ENCODE data around the gene C17orf50. TPM values are rescaled to one million over a fixed set of nuclear protein-coding genes. Genes with fewer than 3 reads are reported as not detected.
A peak's percentile ranks its signal among the peaks of the same experiment; 100 is the strongest.

Gene C17orf50
- total RNA-seq, 1 donor from 2014 or later: not detected

GRCh38 chr17:35774499-35774898, 13.8 kb downstream of the C17orf50 start:
- Mint-ChIP-seq H3K36me3 (ENCODE audit: unreplicated experiment) (no peaks in the 10 kb centered on the region), H3K27ac (ENCODE audit: unreplicated experiment) (peak overlapping the region; percentile 88), H3K4me3 (ENCODE audit: unreplicated experiment) (no peak overlapping the region), H3K9me3 (ENCODE audit: unreplicated experiment) (no peaks in the 10 kb centered on the region), H3K27me3 (ENCODE audit: unreplicated experiment) (peaks cover 5% of the 10 kb centered on the region), H3K4me1 (ENCODE audit: unreplicated experiment) (peaks cover 40% of the 10 kb centered on the region)
- TF ChIP-seq CTCF (IDR thresholded peaks at IDR 0.05): no peak
- no peak for DNase-seq (ENCODE audit: extremely low spot score, unreplicated experiment)

GRCh38 chr17:35775039-35775438, 14.4 kb downstream of the C17orf50 start:
- Mint-ChIP-seq H3K27me3 (ENCODE audit: unreplicated experiment) (peaks cover 5% of the 10 kb centered on the region), H3K36me3 (ENCODE audit: unreplicated experiment) (no peaks in the 10 kb centered on the region), H3K27ac (ENCODE audit: unreplicated experiment) (no peak overlapping the region), H3K9me3 (ENCODE audit: unreplicated experiment) (no peaks in the 10 kb centered on the region), H3K4me3 (ENCODE audit: unreplicated experiment) (no peak overlapping the region), H3K4me1 (ENCODE audit: unreplicated experiment) (peaks cover 40% of the 10 kb centered on the region)
- DNase-seq (ENCODE audit: extremely low spot score, unreplicated experiment): no peak
- no peak for TF ChIP-seq CTCF (IDR thresholded peaks at IDR 0.05)

DNA sequence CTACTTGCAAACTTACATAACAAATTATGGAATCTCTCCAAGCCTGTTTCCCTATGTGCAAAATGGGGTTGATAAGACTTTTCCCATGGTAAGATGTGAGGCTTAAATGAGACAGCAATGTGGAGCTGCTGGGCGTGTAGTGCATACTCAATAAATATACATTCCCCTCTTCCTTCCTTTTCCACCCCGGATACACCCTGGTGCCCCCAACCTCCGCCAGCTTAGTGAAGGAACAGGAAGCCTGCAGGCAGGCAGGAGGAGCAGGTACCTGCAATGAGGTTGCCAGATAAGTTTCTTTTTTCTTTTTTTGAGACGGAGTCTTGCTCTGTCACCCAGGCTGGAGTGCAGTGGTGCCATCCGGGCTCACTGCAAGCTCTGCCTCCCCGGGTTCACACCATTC, 14.9 kb downstream of the C17orf50 start:
- no peak overlapping the region for H3K27ac Mint-ChIP-seq (ENCODE audit: unreplicated experiment)
- DNase-seq (ENCODE audit: extremely low spot score, unreplicated experiment): no peak
- peaks cover 5% of the 10 kb centered on the region for H3K27me3 Mint-ChIP-seq (ENCODE audit: unreplicated experiment)
- no peak overlapping the region for H3K4me3 Mint-ChIP-seq (ENCODE audit: unreplicated experiment)
- H3K4me1 Mint-ChIP-seq (ENCODE audit: unreplicated experiment): peaks cover 40% of the 10 kb centered on the region
- no peak for TF ChIP-seq CTCF (IDR thresholded peaks at IDR 0.05)
- H3K36me3 Mint-ChIP-seq (ENCODE audit: unreplicated experiment): no peaks in the 10 kb centered on the region
- no peaks in the 10 kb centered on the region for H3K9me3 Mint-ChIP-seq (ENCODE audit: unreplicated experiment)

- H3K27ac Mint-ChIP-seq (ENCODE audit: unreplicated experiment): no peak overlapping the region
- no peak for TF ChIP-seq CTCF (IDR thresholded peaks at IDR 0.05)
- no peak for DNase-seq (ENCODE audit: extremely low spot score, unreplicated experiment)
- H3K9me3 Mint-ChIP-seq (ENCODE audit: unreplicated experiment): no peaks in the 10 kb centered on the region
- H3K27me3 Mint-ChIP-seq (ENCODE audit: unreplicated experiment): peaks cover 14% of the 10 kb centered on the region
- H3K36me3 Mint-ChIP-seq (ENCODE audit: unreplicated experiment): no peaks in the 10 kb centered on the region
- peaks cover 47% of the 10 kb centered on the region for H3K4me1 Mint-ChIP-seq (ENCODE audit: unreplicated experiment)
- no peak overlapping the region for H3K4me3 Mint-ChIP-seq (ENCODE audit: unreplicated experiment)
Measured at GRCh38 chr17:35778641-35779196, 18.0 kb downstream of the C17orf50 start.

DNA sequence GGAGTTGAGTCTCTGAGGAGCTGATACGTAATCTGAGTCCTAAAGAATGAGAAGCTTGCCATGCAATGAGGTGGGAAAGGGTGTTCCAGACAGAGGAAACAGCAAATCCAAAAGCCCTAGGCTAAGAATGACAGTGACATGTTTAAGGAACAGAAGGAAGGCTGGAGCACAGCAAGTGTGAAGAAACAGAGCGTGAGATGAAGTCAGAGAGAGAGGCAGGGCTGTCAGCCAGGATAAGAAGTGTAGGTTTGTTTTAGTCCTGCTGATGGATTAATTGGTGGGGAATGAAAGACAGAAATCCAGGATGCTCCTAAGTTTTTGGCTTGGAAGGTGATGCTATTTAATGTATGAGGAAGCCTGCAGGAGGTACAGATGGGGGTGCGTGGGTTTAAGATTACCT, 20.3 kb downstream of the C17orf50 start:
- peaks cover 35% of the 10 kb centered on the region for H3K4me1 Mint-ChIP-seq (ENCODE audit: unreplicated experiment)

More for the DNA sequence above, 20.3 kb downstream of the C17orf50 start:
- Mint-ChIP-seq H3K36me3 (ENCODE audit: unreplicated experiment) (no peaks in the 10 kb centered on the region), H3K27me3 (ENCODE audit: unreplicated experiment) (peaks cover 14% of the 10 kb centered on the region), H3K4me3 (ENCODE audit: unreplicated experiment) (no peak overlapping the region), H3K27ac (ENCODE audit: unreplicated experiment) (peak overlapping the region; percentile 24), H3K9me3 (ENCODE audit: unreplicated experiment) (no peaks in the 10 kb centered on the region)
- no peak for DNase-seq (ENCODE audit: extremely low spot score, unreplicated experiment)
- no peak for TF ChIP-seq CTCF (IDR thresholded peaks at IDR 0.05)

Data from osteocyte (in vitro differentiated cells).